Measurements from ENCODE around the gene FRRS1.

GRCh38 chr1:99685516-99686180 is 80.8 kb downstream of the FRRS1 start:
- TF ChIP-seq EZH2 (IDR thresholded peaks at IDR 0.05; ENCODE audit: borderline replicate concordance, low read depth, low read length, severe bottlenecking) (no peak), CTCF (IDR thresholded peaks at IDR 0.05; ENCODE audit: borderline replicate concordance, extremely low read depth, low read length, poor library complexity, severe bottlenecking) (peak; percentile 68)

Measured in DND-41 (cell line).